Measurements from ENCODE around the gene PITPNM2. TPM values are rescaled to one million over a fixed set of nuclear protein-coding genes. Genes with fewer than 3 reads are reported as not detected.

The PITPNM2 gene
- polyA plus RNA-seq, 1 donor (not counting 4 experiments of a cell fraction or from before 2014, with no cell fraction given): 1.4 TPM

DNA sequence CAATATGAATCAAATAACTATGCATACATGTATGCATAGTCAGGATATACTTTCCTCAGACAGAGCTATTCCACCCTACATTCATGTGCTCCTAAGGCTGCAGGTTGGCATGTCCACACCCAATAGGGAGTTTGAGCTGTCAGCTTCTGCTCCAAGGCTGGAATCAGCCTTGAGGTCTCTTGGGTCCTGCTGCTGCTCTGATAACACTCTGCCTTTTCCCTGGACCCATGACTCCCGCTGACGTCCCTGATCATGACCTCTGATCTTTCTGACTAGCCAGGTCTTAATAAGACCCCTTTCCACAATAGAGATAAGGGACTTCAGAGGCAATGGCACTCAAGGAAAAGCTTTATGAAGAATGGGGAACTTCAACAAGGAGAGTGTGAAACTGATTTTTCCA, 5.7 kb downstream of the PITPNM2 start:
- DNase-seq (ENCODE audit: low read depth, low spot score): no peak
- Histone ChIP-seq H3K79me2 (ENCODE audit: control insufficient read depth, insufficient read depth, low read length) (peaks cover 12% of the 10 kb centered on the region), H3K4me2 (ENCODE audit: control insufficient read depth, extremely low read depth, insufficient read depth, low read depth, low read length) (no peak overlapping the region), H3K9me1 (ENCODE audit: control insufficient read depth, extremely low read depth, insufficient read depth, low read length) (peaks cover 4% of the 10 kb centered on the region), H3K4me1 (ENCODE audit: control insufficient read depth, extremely low read depth, insufficient read depth, low read length) (peaks cover 17% of the 10 kb centered on the region), H2AFZ (ENCODE audit: control insufficient read depth, low read length) (no peak overlapping the region), H3K9me3 (ENCODE audit: control insufficient read depth, low read depth, low read length) (no peaks in the 10 kb centered on the region), H3K27me3 (ENCODE audit: control insufficient read depth, extremely low read depth, insufficient read depth, low read length) (no peaks in the 10 kb centered on the region), H3K27ac (ENCODE audit: control insufficient read depth, insufficient read depth, low read length) (no peak overlapping the region), H3K4me3 (ENCODE audit: control insufficient read depth in 2 of 3, extremely low read depth in 1 of 3, insufficient read depth in 2 of 3, low read depth in 1 of 3, low read length in 3 of 3) (no peak overlapping the region), H3K9ac (ENCODE audit: control insufficient read depth, extremely low read depth, insufficient read depth, low read length) (no peak overlapping the region), H3K36me3 (ENCODE audit: control insufficient read depth in 2 of 2, extremely low read depth in 1 of 2, insufficient read depth in 2 of 2, low read length in 2 of 2) (no peaks in the 10 kb centered on the region), H4K20me1 (ENCODE audit: control insufficient read depth, extremely low read depth, insufficient read depth, low read length) (no peaks in the 10 kb centered on the region)
- dilution Hi-C loops (cut with MboI; ENCODE audit: extremely low pct_ligation_motif_present, low sequenced_read_pairs): no loop called here
- no peak for FAIRE-seq
- TF ChIP-seq, protein P1, sequence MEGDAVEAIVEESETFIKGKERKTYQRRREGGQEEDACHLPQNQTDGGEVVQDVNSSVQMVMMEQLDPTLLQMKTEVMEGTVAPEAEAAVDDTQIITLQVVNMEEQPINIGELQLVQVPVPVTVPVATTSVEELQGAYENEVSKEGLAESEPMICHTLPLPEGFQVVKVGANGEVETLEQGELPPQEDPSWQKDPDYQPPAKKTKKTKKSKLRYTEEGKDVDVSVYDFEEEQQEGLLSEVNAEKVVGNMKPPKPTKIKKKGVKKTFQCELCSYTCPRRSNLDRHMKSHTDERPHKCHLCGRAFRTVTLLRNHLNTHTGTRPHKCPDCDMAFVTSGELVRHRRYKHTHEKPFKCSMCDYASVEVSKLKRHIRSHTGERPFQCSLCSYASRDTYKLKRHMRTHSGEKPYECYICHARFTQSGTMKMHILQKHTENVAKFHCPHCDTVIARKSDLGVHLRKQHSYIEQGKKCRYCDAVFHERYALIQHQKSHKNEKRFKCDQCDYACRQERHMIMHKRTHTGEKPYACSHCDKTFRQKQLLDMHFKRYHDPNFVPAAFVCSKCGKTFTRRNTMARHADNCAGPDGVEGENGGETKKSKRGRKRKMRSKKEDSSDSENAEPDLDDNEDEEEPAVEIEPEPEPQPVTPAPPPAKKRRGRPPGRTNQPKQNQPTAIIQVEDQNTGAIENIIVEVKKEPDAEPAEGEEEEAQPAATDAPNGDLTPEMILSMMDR (optimal IDR thresholded peaks at IDR 0.05 in 1 of 3, IDR thresholded peaks at IDR 0.05 in 1 of 3, conservative IDR thresholded peaks at IDR 0.05 in 1 of 3; ENCODE audit: extremely low read depth in 1 of 3, insufficient read depth in 2 of 3, low read length in 3 of 3): no peak
- TF ChIP-seq EZH2 (IDR thresholded peaks at IDR 0.05; ENCODE audit: low read length): no peak

DNA sequence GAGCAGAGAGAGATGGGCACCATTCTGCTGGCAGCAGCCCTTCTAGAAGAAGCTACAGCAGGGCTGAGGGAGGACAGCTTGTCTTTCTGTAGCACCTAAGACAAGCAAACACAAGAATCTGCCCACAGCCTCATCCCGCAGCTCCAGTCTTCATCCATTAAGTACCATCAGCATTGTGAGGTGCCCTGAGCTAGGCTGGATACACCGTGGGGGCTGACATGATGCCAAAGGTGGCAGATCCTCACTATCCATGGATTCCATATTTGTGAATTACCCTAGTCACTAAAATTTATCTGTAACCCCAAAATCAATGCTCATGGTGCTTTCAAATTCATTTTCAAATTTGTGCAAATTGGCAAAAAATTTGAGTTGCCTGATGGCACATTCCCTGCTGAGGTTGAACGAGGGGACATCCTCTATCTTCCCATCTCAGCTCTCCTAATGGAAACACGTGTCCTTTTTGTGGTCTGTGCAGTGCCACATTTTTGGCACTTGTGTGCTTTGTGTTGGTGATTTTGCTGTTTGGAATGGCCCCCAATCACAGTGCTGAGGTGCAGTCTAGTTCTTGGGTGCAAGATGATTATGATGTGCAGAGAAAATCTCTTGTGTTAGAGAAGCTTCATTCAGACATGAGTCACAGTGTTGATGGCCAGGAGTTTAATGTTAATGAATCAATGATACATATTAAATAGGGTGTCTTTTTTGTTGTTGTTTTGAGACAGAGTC, 7.0 kb downstream of the PITPNM2 start:
- H2AFZ ChIP-seq (ENCODE audit: control insufficient read depth, low read length): no peak overlapping the region
- H3K27ac ChIP-seq (ENCODE audit: control insufficient read depth, insufficient read depth, low read length): no peak overlapping the region
- H3K36me3 ChIP-seq (ENCODE audit: control insufficient read depth in 2 of 2, extremely low read depth in 1 of 2, insufficient read depth in 2 of 2, low read length in 2 of 2): no peaks in the 10 kb centered on the region
- no peaks in the 10 kb centered on the region for H4K20me1 ChIP-seq (ENCODE audit: control insufficient read depth, extremely low read depth, insufficient read depth, low read length)
- no peak overlapping the region for H3K9ac ChIP-seq (ENCODE audit: control insufficient read depth, extremely low read depth, insufficient read depth, low read length)
- peaks cover 24% of the 10 kb centered on the region for H3K4me1 ChIP-seq (ENCODE audit: control insufficient read depth, extremely low read depth, insufficient read depth, low read length)
- no peak for DNase-seq (ENCODE audit: low read depth, low spot score)
- H3K9me1 ChIP-seq (ENCODE audit: control insufficient read depth, extremely low read depth, insufficient read depth, low read length): peaks cover 4% of the 10 kb centered on the region
- no peak for FAIRE-seq
- no peak overlapping the region for H3K4me2 ChIP-seq (ENCODE audit: control insufficient read depth, extremely low read depth, insufficient read depth, low read depth, low read length)
- no peaks in the 10 kb centered on the region for H3K9me3 ChIP-seq (ENCODE audit: control insufficient read depth, low read depth, low read length)
- no peaks in the 10 kb centered on the region for H3K27me3 ChIP-seq (ENCODE audit: control insufficient read depth, extremely low read depth, insufficient read depth, low read length)
- H3K79me2 ChIP-seq (ENCODE audit: control insufficient read depth, insufficient read depth, low read length): peaks cover 16% of the 10 kb centered on the region
- H3K4me3 ChIP-seq (ENCODE audit: control insufficient read depth in 2 of 3, extremely low read depth in 1 of 3, insufficient read depth in 2 of 3, low read depth in 1 of 3, low read length in 3 of 3): no peak overlapping the region
- dilution Hi-C loops (cut with MboI; ENCODE audit: extremely low pct_ligation_motif_present, low sequenced_read_pairs): no loop called here
- no peak for TF ChIP-seq EZH2 (IDR thresholded peaks at IDR 0.05; ENCODE audit: low read length)
- TF ChIP-seq, protein P1 (optimal IDR thresholded peaks at IDR 0.05 in 1 of 3, IDR thresholded peaks at IDR 0.05 in 1 of 3, conservative IDR thresholded peaks at IDR 0.05 in 1 of 3; ENCODE audit: extremely low read depth in 1 of 3, insufficient read depth in 2 of 3, low read length in 3 of 3): no peak
